ENCODE results near the gene ZNF438. TPM values are rescaled to one million over a fixed set of nuclear protein-coding genes. Genes with fewer than 3 reads are reported as not detected.

ZNF438 gene
- total and polyA plus RNA-seq, 2 of the 13 experiments (the other 11 are each of a cell fraction or from before 2014, with no cell fraction given) = 0.75 to 0.83 TPM

- TF ChIP-seq CSRNP2 (CRISPR knock-in tag; conservative IDR thresholded peaks at IDR 0.05; ENCODE audit: low read depth) = no peak
- TF ChIP-seq ZNF784 (CRISPR knock-in tag; IDR thresholded peaks at IDR 0.05; ENCODE audit: borderline replicate concordance) = no peak
- no peak for TF ChIP-seq ISL2 (CRISPR knock-in tag; IDR thresholded peaks at IDR 0.05)
- no peak for TF ChIP-seq HDAC2 (CRISPR knock-in tag; IDR thresholded peaks at IDR 0.05)
- TF ChIP-seq ZNF230 (CRISPR knock-in tag; IDR thresholded peaks at IDR 0.05) = no peak
Measured at GRCh38 chr10:30973737-30974136, 57.9 kb downstream of the ZNF438 start (continued).

- no peaks in the 10 kb centered on the region for H3K36me3 ChIP-seq (replicated peaks in 1 of 2; ENCODE audit: control insufficient read depth in 1 of 2, insufficient read depth in 2 of 2, low read length in 2 of 2)
- H3K79me2 ChIP-seq (ENCODE audit: insufficient read depth, low read length) = no peaks in the 10 kb centered on the region
- intact Hi-C loops (cut with micrococcal nuclease; ENCODE audit: unreplicated experiment) (no loop called here), in situ Hi-C loops (cut with HindIII; ENCODE audit: extremely low pct_ligation_motif_present, low pct_unique_long_range_greater_than_20kb) (no loop called here)
- ATAC-seq = no peak
- 51% methylated on average over 4 of the region's 4 CpGs for WGBS (ENCODE audit: low lambda C conversion rate)
- TF ChIP-seq ZBTB21 (CRISPR knock-in tag; IDR thresholded peaks at IDR 0.05) (no peak), KAT2B (IDR thresholded peaks at IDR 0.05; ENCODE audit: borderline replicate concordance, low read depth, low read length) (no peak), PREB (CRISPR knock-in tag; IDR thresholded peaks at IDR 0.05) (no peak), HNRNPK (IDR thresholded peaks at IDR 0.05; ENCODE audit: low read depth, low read length, poor library complexity, severe bottlenecking) (no peak), ZNF619 (CRISPR knock-in tag; IDR thresholded peaks at IDR 0.05) (no peak), PHB2 (IDR thresholded peaks at IDR 0.05; ENCODE audit: partially characterized antibody) (no peak), ARNTL (CRISPR knock-in tag; IDR thresholded peaks at IDR 0.05) (no peak)
- POLR2A ChIA-PET = no interaction called here
- no peak for FAIRE-seq
- H3K27me3 ChIP-seq (ENCODE audit: control insufficient read depth in 1 of 2, insufficient read depth in 2 of 2, low read length in 2 of 2) = no peaks in the 10 kb centered on the region
- no peaks in the 10 kb centered on the region for H4K20me1 ChIP-seq (ENCODE audit: insufficient read depth, low read length)
- no peak overlapping the region for H3K4me3 ChIP-seq (replicated peaks in 1 of 3; ENCODE audit: insufficient read depth in 1 of 3, low read depth in 2 of 3, low read length in 3 of 3)
- no peak overlapping the region for H3K4me2 ChIP-seq (ENCODE audit: low read depth, low read length)
- H3K4me1 ChIP-seq (ENCODE audit: insufficient read depth, low read length) = no peaks in the 10 kb centered on the region
- no peak for DNase-seq (ENCODE audit: low spot score)
- no TSS peak for BruUV-seq (replicated peaks)
- CTCF ChIA-PET (ENCODE audit: low intra/inter-chr PET ratio, low total read pairs) = no interaction called here
- H3K27ac ChIP-seq (ENCODE audit: extremely low read length, insufficient read depth, low read length) = no peak overlapping the region
- H3K9me3 ChIP-seq (ENCODE audit: low read length) = no peaks in the 10 kb centered on the region
- H3K9ac ChIP-seq (ENCODE audit: insufficient read depth, low read depth, low read length) = no peak overlapping the region
- no peak overlapping the region for H2AFZ ChIP-seq (ENCODE audit: low read length)
Measured at GRCh38 chr10:30970760-30971460, 60.8 kb downstream of the ZNF438 start.

Measured in HepG2 (cell line).